Measurements from ENCODE around the gene KCNQ1. TPM values are rescaled to one million over a fixed set of nuclear protein-coding genes. Genes with fewer than 3 reads are reported as not detected.
A peak's percentile ranks its signal among the peaks of the same experiment; 100 is the strongest.

Gene KCNQ1
- total RNA-seq, 1 donor = 1.1 TPM

DNA sequence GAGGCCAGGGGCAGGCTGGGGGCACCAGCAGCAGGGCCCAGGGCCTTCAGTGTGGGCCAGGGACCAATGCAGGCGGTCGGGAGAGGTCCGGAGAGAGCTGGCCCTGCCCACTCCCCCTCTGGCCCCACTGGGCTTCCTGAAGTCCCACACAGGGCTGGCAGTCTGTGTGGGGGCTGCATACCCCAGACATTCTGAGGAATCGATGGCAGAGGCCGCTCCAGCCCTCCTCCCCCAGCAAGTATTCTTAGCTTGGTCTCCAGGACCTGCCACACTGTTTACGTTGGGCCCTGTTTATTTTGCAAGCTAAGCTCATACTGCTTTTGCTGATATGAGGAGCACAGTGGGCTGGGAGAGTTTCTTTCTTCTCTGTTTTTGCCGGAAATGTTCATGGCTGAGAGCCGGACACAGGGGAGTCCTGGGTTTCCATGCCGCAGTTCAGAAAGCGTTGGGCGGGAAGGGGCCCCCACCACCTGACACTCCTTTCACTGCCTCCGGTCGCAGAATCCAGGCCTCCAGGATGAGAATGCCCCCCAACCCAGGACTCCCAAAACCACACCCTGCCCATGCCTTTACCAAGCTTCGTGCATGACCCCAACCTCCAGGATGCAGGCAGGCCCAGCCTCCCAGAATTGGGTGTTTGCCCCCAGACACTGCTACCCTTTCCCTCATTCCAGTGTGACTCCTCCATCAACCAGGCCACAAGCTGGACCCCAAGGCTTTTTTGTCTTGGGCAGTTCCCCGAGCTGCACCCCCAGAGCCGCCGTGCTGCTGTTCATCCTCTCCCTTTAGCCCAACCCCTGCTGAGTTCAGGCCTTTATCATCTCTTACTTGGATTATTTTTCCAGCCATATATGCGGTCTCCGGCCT is 336.8 kb downstream of the KCNQ1 start:
- DNase-seq (ENCODE audit: low read depth in 2 of 3, low spot score in 2 of 3) = peak in 1 of 3 donors; percentile 39

DNA sequence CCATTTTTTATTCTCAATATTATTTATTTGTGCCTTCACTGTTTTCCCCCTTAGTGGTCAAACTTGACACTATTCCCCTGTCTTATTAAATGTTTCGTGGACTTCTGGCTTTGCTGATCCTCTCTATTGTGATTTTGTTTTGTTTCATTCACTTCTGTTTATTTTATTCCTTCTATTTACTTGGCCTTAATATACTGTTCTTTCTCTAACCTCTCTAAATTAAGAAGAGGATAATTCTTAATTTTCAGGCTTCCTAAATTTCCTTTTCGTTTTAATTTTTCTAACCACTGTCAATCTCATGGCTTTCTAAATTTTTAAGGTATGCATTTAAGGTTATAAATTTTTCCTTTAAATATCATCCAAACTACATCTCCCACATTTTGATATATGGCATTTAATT is 338.0 kb downstream of the KCNQ1 start:
- DNase-seq (ENCODE audit: low read depth in 2 of 3, low spot score in 2 of 3) = no peak

DNA sequence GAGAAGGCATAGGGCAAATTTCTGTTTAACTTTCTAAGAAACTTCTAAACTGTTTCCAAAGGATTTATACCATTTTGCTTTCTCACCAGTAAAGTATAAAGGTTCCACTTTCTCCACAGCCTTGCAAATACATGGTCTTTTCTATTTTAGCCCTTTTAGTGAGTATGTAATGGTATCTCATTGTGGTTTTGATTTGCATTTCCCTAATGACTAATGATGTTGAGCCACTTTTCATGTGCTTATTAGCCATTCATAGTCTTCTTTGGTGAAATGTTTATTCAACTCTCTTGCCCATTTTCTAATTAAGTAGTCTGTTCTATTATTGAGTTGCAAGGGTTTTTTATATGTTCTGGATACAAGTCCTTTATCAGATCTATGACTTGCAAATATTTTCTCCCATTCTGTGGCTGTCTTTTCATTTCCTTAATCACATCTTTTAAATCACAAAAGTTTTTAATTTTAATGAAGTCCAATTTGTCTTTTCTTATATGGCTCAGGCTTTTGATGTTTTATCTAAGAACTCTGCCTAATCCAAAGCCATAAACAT is 338.8 kb downstream of the KCNQ1 start:
- peak in 1 of 3 donors; percentile 38 for DNase-seq (ENCODE audit: low read depth in 2 of 3, low spot score in 2 of 3)

DNA sequence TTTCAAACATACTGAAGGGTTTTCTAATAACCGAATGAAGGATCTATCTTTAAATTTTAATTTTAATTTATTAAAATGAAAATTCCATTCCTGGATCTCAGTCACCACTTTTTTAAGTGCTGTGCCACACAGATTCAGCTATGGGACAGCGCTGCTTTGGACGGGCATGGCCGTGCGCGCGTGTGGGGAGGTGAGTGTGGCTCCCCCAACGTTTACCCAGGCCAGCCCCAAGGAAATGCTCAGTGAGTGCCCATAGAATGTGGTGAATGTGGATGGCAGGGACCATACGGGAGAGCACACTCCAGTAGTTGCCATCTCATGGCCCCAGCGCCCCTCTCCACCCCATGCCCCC is 343.0 kb downstream of the KCNQ1 start:
- DNase-seq (ENCODE audit: low read depth in 2 of 3, low spot score in 2 of 3) = no peak

DNA sequence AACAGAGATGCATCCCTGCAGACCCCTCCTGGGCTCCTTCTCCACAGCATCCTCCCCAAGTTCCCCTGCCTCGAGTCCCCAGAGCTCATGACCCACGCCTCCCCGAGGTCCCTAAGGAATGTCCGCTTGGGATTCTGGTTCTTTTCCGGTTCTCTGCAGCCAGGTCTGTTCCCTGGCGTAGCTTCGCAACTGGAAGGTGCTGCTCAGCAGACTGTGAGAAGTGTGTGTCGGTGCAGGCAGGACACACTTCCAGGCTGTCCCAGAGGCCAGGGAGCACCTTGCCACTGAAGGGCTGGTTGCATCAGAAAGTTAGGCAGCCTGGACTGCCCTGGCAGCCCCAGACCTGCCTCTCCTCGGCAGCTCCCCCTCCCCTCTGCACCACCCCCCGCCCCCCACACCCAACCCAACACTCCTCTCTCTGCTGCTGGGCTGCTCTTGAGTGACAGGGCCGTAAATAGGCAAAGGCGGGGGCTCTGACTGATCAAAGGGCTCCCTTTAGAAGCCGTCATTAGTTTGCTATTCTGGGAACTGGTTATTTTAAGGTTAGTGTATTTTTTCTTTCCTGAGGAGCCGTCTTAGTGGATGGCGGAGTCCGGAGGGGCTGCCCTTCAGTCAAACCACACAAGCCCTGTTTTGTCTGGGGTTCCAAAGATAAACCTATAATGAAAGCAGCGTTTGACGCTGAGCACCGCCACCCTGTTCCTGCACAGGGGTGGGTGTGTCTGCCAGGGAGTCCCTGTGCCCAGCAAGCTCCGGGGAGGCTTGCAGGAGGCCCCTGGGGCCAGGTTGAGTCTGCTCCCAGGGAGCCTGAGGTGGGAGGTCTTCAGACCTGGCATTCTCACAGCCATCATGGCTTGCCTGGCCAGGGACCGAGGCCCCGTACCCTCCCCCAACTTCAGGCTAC is 343.6 kb downstream of the KCNQ1 start:
- no peak for DNase-seq (ENCODE audit: low read depth in 2 of 3, low spot score in 2 of 3)

DNA sequence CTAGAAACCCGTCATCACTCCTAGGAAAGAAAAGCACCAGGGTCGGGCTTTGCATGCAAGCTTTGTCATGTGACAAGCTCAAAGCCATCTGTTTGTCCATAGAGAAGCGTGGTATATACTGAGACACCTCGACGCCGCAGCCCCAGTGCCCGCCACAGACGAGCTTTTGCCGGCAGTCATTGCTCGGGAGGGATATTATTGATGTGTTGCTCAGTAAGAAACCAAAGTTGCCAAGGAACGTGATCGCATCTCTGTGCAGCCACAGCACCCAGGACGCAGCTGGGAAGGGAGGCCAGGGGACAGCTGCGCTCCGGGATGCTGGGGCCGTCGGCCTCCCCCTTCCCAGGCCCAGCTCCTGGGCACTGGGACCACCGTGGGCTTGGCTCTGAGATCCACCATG is 344.5 kb downstream of the KCNQ1 start:
- DNase-seq (ENCODE audit: low read depth in 2 of 3, low spot score in 2 of 3) = no peak

DNA sequence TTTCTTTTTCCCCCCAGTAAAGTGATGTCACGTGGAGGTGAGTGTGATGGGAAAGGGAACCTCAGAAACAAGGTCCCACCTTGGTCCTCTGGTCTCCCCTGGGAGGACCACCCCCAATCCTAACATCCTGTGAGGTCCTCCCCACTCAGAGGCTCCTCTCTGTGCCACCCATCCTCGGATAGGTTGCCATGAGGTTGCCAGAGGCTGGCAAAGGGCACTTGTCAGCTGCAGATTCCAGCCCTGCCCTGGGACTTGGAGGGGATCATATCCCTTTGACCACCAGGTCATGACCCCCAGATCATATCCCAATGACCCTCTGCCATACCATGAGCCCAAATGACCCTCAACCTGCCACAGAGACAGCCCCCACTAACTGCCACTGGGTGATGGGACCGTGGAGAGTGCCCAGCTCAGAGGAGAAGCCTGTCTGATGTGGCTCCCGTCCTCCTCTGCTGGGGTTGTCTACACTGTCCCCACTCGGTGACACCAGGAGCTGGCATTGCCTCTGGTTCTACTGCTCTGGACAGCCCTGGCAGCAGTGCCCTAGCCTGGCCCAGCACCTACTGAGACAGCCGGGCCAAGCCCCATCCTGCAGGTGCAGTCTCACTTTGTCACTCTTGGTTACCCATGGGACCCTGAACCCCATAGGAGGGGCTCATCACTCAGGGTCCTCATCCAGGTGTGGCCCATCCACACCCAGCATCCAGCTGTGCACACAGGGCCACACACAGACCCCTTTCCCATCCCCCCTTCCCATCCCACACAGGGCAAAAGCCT is 345.2 kb downstream of the KCNQ1 start:
- DNase-seq (ENCODE audit: low read depth in 2 of 3, low spot score in 2 of 3) = no peak

DNA sequence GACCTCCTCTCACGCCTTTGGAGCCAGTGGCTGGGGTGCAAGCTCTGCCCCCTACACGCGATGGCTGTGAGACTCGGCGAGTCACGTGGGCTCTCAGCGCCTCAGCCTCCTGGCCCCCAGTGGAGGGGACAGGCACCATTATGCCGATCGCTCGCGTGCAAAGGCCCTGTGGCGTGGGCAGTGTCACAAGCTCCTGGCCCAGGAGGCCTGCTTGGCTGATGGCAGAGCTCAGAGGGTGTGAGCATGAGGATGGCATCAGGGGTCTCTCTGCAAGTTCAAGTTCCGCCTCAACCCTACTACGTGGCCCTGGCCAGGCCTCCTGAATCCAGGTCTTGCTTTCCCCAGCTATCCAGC is 345.7 kb downstream of the KCNQ1 start:
- no peak for DNase-seq (ENCODE audit: low read depth in 2 of 3, low spot score in 2 of 3)

DNA sequence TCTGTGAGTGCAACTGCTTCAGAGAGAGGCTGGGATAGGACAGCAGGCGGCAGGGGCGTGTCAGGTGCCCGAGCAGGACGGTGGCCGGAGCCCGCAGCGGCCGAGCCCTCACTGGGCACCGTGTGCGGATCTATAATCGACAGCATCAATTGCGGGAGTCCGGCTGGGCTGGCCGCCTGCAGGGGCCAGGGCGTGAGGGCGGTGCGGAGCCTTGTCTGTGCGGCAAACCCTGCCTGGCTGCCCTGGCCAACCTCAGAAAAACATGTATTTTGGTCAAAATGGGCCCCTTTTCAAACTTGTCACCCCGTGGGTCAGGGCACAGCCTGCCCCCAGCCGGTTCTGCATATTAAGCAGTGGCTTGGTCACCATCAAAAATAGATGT is 346.3 kb downstream of the KCNQ1 start:
- no peak for DNase-seq (ENCODE audit: low read depth in 2 of 3, low spot score in 2 of 3)

DNA sequence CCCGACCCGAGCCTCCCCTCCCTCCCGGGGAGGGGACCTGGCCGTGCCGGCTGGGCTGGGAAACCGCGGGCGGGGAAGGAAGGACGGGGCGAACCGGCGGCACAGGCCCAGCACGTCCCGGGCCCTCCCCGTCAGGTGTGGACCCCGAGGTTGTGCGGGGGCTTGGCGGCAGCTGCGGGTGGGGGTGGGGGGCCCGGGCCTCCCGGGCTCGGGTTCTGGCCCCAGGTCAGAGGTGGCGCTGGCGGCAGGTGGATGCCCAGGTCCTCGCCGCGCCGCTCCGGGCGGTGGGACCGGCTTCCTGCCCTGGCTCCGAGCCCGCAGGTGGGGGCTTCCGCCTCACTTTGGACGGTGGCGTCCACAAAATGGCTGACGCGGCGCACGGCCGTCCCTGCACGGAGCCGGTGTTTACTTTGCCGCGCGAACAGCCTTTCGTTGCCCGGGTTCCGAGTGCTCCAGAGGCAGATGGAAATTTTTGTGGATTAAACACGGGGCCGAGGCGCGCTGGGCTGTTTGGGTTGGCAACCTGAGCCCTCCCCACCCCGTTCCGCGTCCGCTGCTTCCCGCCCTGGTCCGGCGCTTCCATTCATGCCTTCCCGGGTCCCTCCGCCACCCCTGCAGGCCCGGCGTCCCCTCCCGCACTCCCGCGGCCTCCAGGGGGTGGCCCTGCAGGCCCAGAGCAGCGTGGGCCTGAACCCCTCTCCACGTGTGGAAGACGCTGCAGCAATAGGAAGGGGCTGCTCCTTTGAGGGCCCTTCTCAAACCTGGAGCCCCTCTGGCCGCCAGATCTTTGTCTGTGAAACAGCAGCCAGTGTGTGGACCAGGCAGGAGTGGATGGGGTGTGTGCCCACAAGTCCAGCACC is 346.9 kb downstream of the KCNQ1 start:
- DNase-seq (ENCODE audit: low read depth in 2 of 3, low spot score in 2 of 3) = peak in 1 of 3 donors; percentile 34

DNA sequence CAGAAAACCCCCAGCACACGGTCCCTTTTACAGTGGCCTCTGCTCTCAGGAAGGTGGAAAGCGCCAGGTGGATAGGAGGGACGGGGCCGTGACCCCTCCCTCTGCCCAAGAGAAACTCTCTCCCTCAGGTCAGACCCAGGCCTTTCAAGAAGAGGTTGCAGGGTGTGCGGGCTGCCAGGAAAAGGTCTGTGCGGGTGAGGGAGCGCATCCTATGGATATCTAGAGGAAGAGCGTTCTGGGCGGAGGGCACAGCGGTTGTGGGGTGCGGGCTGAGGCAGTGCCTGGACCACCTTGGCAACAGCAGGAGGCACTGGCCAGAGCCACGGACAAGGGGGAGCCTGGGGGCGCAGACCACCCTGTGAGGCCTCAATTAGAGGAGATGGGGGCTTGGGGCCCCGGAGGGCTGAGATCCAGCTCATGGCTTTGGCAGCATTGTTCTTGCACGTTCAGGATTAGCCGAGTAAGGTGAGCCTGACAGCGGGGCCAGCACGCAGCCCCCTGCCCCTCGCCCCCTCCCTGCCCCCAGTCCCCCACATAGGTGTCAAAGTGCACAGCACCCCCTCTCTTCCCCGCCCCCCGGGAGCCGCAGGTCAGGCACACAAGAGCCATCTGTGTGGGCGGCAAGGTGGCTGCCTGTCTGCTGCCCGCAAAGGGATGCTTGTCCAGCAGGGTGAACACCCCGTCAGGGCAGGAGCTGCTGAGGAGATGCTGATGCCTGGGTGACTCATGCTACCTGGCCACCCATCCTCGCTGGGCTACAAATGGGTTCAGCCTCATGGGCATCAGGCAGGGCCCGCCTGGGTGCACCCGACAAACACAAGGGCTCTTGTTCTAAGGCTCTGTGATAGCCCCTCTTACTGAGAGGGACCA is 347.8 kb downstream of the KCNQ1 start:
- DNase-seq (ENCODE audit: low read depth in 2 of 3, low spot score in 2 of 3) = no peak

DNA sequence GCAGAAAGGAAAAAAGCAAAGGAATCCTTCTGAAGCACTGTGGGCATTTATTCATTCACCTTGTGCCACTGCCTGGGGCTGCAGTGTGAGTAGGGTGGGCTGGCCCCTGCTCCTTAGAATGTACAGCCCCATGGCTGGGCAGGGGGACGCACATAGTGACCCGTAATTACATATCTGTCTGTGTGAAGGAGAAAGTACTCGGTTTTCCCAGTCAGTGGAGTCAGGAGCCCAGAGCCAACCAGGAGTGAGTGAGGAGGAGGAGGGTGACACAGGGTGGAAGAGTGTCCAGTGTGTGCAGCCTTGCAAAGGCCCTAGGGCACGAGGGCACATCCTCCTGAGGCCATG is 348.9 kb downstream of the KCNQ1 start:
- no peak for DNase-seq (ENCODE audit: low read depth in 2 of 3, low spot score in 2 of 3)

DNA sequence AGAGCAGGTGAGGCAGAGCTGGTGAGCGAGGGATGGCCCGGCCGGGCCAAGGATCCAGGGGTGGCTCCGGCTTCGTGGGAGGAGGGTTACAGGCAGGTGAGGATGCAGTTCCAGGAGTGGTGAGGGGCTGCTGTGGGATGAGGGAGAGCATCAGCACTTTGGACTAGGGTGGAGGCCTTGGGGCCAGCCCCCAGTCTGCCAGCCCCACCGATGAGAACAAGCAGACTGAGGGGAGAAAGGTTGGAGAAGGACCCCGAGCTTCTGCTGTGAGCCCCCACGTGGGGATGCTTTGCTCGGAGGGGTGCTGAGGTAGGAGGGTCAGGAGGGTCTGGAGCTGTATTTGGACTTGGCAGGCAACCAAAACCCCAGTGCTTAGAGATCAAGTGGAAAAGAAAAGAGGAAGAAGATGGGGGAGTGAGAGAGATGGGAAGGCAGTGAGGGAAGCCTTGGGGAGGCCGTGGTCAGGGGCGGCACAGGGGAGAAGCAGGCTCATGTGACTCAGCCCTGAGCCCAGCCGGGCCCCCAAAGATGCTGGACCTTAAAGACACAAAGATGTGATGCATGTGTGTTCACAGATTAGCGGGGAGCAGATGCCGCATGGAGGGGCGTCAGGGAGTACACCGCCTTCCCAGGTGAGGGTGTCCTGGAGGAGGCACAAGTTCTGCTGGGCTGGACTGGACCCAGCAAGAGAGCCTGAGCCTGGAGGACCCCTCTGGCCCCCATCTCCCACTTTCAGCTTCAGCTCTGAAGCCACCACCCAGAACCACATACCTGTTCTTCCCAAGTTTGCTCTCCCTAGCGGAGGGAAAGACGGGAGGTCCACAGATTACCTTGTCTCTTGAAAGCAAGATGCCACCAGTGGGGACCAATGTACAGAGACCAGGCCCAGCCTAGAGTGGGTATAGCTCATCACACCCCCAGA is 349.5 kb downstream of the KCNQ1 start:
- DNase-seq (ENCODE audit: low read depth in 2 of 3, low spot score in 2 of 3) = peak in 1 of 3 donors; percentile 36

DNA sequence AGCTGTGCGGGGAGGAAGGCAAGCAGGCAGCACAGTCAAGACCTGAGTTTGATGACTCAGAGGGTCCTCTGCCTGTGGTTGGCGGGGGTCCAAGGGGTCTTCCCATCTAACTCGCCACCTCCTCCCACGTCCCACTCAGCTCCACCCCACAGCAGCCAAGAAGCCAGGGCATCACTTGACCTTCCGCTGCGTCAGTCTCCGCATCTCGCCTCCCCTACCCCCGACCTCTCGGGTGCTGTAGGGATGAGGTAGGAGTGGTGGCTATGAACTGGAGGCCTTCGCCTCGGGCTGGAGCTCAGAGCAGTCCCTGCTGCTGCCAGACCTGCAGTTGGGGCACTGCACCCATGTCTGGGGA is 350.1 kb downstream of the KCNQ1 start:
- peak in 1 of 3 donors; percentile 50 for DNase-seq (ENCODE audit: low read depth in 2 of 3, low spot score in 2 of 3)

DNA sequence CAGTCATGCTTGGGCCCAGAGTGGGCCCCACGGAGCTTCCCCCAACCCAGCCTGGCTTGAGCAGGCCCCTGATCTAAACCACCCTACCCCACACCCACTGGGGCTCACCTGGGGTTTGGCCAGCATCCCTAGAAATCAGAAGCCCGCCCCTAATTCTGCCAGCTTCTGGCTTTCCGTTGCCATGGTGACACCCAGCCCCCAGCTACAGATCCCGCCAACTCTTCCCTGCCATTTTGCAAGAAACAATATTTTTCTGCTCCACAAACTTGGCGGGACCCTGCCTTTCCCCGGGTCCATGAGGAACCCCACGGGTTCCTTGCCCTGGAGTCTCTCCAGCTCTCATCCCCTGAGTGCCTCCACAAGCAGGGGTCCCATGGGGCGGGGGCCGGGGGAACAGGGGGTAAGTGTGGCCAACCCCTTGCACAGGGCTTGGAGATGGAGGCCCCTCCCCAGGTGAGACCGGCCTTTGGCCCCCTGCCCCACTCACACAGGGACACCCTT is 350.7 kb downstream of the KCNQ1 start:
- DNase-seq (ENCODE audit: low read depth in 2 of 3, low spot score in 2 of 3) = no peak

DNA sequence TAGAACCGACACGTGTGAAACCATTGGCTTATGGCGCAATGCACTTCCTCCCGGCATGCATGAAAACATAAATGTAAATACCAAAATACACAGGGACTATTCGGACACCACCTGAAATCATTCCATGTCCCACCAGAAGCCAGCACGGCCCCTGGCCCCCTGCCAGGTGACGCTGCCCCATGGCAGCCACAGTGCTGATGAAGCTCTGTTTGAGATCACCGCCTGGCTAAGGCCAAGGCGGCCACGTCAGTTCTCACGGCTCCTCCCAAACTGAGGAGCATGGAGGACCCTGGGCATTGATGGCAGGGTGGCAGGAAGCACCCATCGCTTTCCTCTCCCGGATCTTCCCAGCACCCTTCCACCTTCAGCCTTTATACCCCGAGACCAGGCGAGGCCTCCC is 351.3 kb downstream of the KCNQ1 start:
- DNase-seq (ENCODE audit: low read depth in 2 of 3, low spot score in 2 of 3) = no peak

DNA sequence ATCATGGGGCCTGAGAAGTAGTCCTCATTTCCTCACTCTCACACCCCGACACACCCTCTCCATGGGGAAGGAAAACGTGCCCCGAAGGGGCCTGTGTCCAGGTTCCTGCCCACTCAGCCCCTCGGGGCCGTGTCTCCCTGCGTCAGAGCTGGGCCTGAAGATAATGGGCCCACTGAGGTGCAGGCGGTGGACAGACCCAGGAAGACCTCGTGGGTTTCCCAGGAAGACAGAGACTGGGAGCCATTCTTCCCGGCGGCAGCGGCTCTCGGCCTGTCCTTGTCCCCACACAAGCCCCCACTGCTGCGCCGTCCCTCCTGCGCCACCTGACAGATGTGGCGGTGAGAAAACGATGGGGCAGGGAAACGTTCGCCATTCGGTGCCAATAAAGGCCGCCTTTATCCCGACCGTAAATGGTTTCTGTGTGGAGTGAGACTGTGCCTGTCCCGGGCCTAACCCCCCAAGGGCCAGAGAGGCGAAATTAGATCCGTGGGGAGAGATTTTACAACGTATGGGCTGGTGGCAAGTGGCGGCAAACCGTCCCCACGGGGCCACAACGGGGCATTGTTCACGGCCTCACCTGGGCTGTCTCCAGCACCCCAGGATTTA is 351.8 kb downstream of the KCNQ1 start:
- DNase-seq (ENCODE audit: low read depth in 2 of 3, low spot score in 2 of 3) = no peak
